GM18861 (cell line): ENCODE results near the gene RENBP.

Experiments used
- ATAC-seq: cut with Tn5 transposase; IDR thresholded peaks from one replicate; pipeline ENCODE4 v1.9.1; 2021; ENCODE audit not compliant: unreplicated experiment

Gene RENBP

DNA sequence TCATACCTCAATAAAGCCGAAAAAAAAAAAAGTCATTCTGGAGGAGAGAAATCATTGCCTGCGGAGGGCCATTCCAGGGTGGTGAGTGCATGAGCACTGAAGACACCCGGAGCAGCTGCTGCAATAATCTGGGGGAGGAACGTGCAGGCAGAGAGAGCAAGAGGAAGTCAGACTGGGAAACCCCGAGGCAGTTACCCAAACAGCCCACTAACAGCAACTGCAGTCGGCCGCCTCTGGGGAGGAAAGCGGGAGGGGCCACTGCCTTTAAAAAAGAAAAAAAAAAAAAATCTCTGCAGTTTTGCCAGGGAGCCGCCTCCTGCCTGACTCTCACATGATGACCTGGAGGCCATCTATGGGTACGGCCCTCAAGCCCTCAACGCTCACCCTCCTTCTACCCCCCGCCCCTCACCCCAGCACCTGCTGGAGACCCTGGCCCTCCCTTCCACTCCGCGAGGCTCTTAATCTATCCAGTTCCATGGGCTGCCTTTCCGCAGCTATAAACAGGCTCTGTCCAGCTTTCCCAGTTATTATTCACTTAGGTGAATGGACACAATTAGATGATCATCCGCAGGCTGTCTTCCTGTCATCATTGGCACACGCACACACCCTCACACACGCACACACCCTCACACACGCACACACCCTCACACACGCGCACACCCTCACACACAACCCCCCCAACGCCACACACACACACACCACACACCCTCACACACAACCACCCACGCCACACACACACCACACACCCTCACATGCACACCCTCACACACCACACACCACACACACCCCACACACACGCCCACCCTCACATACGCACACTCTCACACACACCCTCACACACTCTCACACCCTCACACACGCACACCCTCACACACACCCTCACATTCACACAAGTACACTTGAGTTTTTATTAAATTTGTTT is 43.4 kb downstream of the RENBP start:
- peak; percentile 69 for ATAC-seq

DNA sequence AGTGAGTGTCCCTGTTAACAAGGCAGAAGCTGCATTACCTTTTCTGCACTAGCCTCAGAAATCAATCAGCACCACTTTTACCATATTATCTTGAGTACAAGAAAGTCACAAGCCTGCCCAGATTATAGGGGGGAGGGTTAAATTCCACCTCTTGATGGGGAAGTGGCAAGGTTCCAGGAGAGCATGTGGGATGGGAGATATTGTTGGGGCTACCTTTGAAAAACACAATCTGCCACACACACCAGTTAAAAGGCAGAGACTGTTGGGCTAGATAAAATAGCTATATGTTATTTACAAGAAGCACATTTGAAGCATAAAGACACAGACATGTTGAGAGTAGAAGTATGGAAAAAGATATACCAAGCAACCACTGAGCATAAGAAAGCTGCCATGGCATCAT is 46.5 kb downstream of the RENBP start:
- no peak for ATAC-seq

DNA sequence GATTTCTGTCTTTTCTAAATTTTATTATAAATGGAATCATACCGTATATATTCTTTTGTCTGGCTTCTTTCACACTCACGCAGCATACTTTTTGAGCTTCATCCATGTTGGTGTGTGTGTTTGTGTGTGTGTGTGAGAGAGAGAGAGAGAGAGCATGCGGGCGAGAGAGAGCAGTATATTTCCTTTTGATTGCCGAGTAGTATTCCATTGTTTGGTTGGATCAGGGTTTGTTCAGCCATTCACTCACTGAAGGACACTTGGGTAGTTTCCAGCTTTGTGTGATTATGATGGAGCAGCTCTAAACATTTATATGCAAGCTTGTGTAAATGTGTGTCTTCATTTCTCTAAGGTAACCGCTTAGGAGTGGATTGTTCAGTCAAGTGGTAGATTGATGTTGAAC is 55.3 kb downstream of the RENBP start:
- no peak for ATAC-seq

DNA sequence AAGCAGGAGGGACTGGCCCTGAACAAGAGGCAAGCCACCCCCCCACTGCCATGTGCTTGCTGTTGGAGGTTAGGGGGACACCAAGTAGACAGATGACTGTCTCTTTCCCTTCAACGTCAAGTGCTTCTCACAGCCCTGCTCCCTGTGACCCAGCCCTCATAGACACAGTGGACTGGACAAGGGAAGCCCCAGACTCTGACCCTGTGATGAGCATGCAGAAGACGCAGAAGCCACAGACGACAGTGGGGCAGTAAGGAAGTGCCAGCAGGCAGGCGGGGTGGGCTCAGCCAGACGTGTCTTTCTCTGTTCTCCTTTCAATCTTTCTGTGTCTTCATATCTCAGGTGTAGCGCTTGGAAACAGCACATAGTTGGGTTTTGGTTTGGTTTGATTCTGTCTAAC is 56.1 kb downstream of the RENBP start:
- ATAC-seq, result peak; percentile 52

DNA sequence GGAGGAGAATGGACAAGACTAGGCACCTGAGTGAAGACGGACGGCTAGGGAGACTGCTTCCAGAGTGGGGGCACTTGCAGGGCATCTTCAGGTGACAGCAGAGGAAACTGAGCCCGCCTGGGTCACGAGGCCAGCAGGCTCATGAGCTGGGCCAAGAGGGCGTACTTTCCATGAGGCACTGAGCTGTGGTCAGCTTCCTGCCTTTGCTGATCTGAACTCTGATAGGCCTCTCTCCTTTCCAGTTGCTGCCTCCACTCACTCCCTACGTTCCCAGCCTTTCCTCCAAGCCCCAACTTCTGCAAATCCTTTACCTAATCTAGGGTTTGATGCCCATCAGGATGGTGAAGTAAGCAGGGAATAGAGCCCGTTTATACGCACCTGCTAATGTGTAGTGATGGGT is 57.1 kb downstream of the RENBP start:
- ATAC-seq, result no peak

DNA sequence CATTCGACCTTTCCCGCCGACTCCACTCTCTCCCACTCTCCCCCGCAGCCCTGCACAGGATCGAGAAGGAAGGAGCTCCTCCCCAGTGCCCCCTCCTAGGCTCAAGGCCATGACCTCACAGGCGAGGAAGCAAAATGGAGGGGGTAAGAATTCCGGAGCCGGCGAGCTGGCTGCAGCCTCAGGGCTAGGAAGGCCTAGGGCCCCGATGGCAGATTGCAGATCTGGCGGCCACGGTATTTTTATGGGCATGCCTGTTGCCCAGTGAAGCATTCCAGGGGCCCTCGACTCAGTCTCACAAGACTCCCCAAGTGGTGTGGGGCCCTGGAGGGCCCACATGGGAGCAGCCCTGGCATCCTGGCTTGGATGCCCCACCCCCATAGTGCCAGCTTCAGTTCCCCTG is 57.5 kb downstream of the RENBP start:
- ATAC-seq, result no peak

DNA sequence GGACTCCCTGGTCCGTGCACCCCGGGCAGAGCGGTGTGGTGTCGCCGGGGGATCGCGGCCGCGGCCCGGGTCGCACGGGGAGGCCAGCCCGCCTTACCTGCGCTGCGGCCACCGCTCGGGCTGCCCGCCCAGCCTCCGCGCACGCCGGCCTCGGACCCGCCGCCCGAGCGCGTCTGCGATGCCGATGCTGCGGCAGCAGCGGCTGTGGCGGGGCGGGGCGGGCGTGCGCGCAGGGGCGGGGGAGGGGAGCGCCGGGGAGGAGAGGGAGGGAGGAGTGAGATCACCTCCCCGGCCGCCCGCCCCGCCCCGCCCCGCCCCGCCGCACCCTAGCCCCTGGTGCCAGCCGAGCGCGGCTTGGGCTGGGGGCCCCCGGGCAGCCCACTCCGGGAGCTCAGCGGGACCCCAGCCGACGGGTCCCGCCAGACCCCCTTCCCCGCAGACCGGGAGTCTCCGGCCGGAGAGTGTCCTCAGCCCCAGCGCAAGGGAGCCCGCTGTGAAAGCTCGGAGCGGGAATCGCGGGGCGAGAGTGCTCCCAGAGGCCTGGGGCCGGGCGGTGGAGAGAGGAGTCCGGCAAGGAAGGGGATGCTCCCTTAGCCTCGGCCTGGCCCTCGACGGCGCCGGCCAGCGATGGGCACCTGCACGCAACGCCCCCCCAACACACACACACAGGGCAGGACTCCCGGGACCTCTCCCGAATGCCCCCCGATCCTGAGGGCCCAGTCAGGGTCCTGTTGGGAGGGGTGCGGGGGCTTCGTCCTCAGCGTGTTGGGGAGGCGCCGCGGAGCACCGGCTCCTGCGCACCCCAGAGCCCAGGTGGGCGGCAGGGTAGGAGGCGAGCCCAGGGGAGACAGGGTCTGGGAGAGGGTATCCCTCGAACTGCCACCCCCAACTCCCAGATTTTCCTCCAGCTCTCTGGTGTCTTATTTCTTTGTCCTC is 58.2 kb downstream of the RENBP start, which contains the start of gene L1CAM:
L1CAM (minus strand) TSS at position 206 of the 936 bp plus-strand sequence. CDS start 10,337 bp downstream, outside the sequence.
- ATAC-seq, result no peak
